ENCODE results near the gene SORL1. TPM values are rescaled to one million over a fixed set of nuclear protein-coding genes. Genes with fewer than 3 reads are reported as not detected.

SORL1 gene
- total RNA-seq, 1 donor from 2014 or later: 11.3 TPM

DNA sequence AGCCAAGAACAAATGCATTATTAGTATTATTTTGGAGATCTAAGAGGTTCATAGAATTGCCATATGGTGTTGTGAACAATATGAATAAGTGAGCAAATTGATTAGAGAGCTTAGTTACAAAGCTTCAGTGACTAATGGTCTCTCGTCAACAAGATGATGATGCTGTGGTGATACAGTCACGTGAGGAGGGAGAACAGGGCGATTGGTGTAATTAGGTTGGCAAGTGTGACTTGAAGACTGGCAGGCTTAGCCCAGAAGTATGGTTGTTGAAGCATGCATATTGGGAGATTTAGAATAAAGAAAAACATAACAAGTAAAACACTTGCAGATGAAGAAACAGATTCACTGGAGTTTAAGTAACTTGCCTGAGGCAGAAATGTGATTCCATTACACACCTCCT lies 101.3 kb downstream of the SORL1 start:
- DNase-seq (ENCODE audit: low read depth) (peak; percentile 71), FAIRE-seq (no peak)
- no peaks in the 10 kb centered on the region for H3K36me3 ChIP-seq (ENCODE audit: control insufficient read depth, insufficient read depth, low read length)
- H3K27me3 ChIP-seq (ENCODE audit: control insufficient read depth, insufficient read depth, low read length): no peaks in the 10 kb centered on the region
- no peak overlapping the region for H3K4me3 ChIP-seq (ENCODE audit: low read depth, low read length)
- TF ChIP-seq CTCF (IDR thresholded peaks at IDR 0.05; ENCODE audit: insufficient read depth, low read length, severe bottlenecking): no peak

- peak; percentile 69 for DNase-seq (ENCODE audit: low read depth)
- no peak overlapping the region for H3K4me3 ChIP-seq (ENCODE audit: low read depth, low read length)
- H3K27me3 ChIP-seq (ENCODE audit: control insufficient read depth, insufficient read depth, low read length): no peaks in the 10 kb centered on the region
- FAIRE-seq: no peak
- H3K36me3 ChIP-seq (ENCODE audit: control insufficient read depth, insufficient read depth, low read length): no peaks in the 10 kb centered on the region
- no peak for TF ChIP-seq CTCF (IDR thresholded peaks at IDR 0.05; ENCODE audit: insufficient read depth, low read length, severe bottlenecking)
Measured at GRCh38 chr11:121553806-121554205, 101.7 kb downstream of the SORL1 start.

- Histone ChIP-seq H3K4me3 (ENCODE audit: low read depth, low read length) (no peak overlapping the region), H3K36me3 (ENCODE audit: control insufficient read depth, insufficient read depth, low read length) (no peaks in the 10 kb centered on the region), H3K27me3 (ENCODE audit: control insufficient read depth, insufficient read depth, low read length) (no peaks in the 10 kb centered on the region)
- DNase-seq (ENCODE audit: low read depth): no peak
- FAIRE-seq: no peak
- TF ChIP-seq CTCF (IDR thresholded peaks at IDR 0.05; ENCODE audit: insufficient read depth, low read length, severe bottlenecking): no peak
Measured at GRCh38 chr11:121554552-121554951, 102.4 kb downstream of the SORL1 start.

- FAIRE-seq (no peak), DNase-seq (ENCODE audit: low read depth) (no peak)
- no peak overlapping the region for H3K4me3 ChIP-seq (ENCODE audit: low read depth, low read length)
- no peaks in the 10 kb centered on the region for H3K27me3 ChIP-seq (ENCODE audit: control insufficient read depth, insufficient read depth, low read length)
- no peaks in the 10 kb centered on the region for H3K36me3 ChIP-seq (ENCODE audit: control insufficient read depth, insufficient read depth, low read length)
- no peak for TF ChIP-seq CTCF (IDR thresholded peaks at IDR 0.05; ENCODE audit: insufficient read depth, low read length, severe bottlenecking)
Measured at GRCh38 chr11:121555121-121555520, 103.0 kb downstream of the SORL1 start.

DNA sequence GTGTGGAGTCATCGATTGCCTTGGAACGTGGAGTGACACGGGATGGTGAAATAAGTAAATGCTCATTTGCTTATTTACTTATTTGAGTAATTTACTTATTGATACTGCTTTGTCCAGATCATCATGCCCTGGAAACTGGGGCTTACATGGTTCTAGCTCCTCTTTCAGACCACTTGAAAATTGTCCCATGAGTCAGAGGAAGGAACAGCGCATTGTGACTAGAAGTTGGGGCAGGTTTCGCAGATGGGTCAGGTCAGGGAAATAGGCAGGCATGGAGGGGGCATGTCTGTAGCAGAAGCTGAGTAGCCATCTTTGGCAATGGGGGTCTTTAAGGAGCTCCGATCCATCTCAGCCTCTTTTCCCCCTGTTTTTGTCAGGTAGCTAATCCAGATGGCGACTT lies 104.8 kb downstream of the SORL1 start:
- TF ChIP-seq CTCF (IDR thresholded peaks at IDR 0.05; ENCODE audit: insufficient read depth, low read length, severe bottlenecking): no peak
- DNase-seq (ENCODE audit: low read depth) (no peak), FAIRE-seq (no peak)
- H3K27me3 ChIP-seq (ENCODE audit: control insufficient read depth, insufficient read depth, low read length): no peaks in the 10 kb centered on the region
- no peak overlapping the region for H3K4me3 ChIP-seq (ENCODE audit: low read depth, low read length)
- H3K36me3 ChIP-seq (ENCODE audit: control insufficient read depth, insufficient read depth, low read length): no peaks in the 10 kb centered on the region

- no peak for DNase-seq (ENCODE audit: low read depth)
- H3K27me3 ChIP-seq (ENCODE audit: control insufficient read depth, insufficient read depth, low read length): no peaks in the 10 kb centered on the region
- no peak for FAIRE-seq
Measured at GRCh38 chr11:121557348-121557747, 105.2 kb downstream of the SORL1 start.

More at GRCh38 chr11:121557348-121557747, 105.2 kb downstream of the SORL1 start:
- no peak overlapping the region for H3K4me3 ChIP-seq (ENCODE audit: low read depth, low read length)
- no peak for TF ChIP-seq CTCF (IDR thresholded peaks at IDR 0.05; ENCODE audit: insufficient read depth, low read length, severe bottlenecking)
- H3K36me3 ChIP-seq (ENCODE audit: control insufficient read depth, insufficient read depth, low read length): no peaks in the 10 kb centered on the region
